Measurements from ENCODE around the gene SV2C. TPM values are rescaled to one million over a fixed set of nuclear protein-coding genes. Genes with fewer than 3 reads are reported as not detected.

The SV2C gene
- total RNA-seq, 3 donors from 2014 or later, result 0.54 to 1.2 (median 0.58) TPM

DNA sequence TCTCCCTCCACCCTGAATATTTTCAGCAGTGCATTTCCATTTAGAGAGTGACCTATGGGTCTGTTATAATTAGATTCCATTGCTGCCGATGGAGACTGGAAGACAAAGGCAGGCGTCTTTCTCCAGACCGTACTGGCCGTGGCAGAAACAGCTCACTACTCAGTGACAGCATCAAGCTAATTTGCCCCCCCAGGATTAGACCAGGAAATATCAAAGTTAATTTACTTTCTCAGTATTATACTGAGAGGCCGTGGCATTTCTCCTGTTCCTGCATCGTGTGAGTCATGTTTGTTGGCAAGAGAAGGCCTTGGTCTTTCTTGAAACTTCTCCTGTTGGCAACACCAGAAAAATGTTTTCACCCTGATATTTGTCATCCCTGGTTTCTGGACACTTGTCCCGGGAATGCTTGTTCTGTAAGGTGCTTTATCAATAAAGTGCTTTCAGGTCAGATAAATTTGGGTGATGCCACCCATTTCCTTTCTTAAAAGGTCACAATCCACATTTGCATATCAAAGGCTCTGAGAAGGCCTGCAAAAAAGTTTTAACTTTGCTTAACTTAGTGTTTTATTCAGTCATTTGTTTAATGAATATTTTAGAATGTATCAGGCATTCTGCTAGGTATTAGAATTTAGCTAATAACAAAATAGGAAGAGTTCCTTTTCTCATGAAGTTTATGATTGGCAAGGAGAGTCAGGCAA is 28.4 kb downstream of the SV2C start:
- H3K36me3 ChIP-seq (ENCODE audit: low read depth), result no peaks in the 10 kb centered on the region
- DNase-seq (no peak), ATAC-seq (no peak)
- no peak overlapping the region for H3K4me3 ChIP-seq
- no peaks in the 10 kb centered on the region for H3K9me3 ChIP-seq
- TF ChIP-seq, protein P1, sequence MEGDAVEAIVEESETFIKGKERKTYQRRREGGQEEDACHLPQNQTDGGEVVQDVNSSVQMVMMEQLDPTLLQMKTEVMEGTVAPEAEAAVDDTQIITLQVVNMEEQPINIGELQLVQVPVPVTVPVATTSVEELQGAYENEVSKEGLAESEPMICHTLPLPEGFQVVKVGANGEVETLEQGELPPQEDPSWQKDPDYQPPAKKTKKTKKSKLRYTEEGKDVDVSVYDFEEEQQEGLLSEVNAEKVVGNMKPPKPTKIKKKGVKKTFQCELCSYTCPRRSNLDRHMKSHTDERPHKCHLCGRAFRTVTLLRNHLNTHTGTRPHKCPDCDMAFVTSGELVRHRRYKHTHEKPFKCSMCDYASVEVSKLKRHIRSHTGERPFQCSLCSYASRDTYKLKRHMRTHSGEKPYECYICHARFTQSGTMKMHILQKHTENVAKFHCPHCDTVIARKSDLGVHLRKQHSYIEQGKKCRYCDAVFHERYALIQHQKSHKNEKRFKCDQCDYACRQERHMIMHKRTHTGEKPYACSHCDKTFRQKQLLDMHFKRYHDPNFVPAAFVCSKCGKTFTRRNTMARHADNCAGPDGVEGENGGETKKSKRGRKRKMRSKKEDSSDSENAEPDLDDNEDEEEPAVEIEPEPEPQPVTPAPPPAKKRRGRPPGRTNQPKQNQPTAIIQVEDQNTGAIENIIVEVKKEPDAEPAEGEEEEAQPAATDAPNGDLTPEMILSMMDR (IDR thresholded peaks at IDR 0.05), result no peak
- intact Hi-C loops (cut with DNase I, micrococcal nuclease), result no loop called here
- peaks cover 18% of the 10 kb centered on the region for H3K4me1 ChIP-seq (ENCODE audit: low read depth)

DNA sequence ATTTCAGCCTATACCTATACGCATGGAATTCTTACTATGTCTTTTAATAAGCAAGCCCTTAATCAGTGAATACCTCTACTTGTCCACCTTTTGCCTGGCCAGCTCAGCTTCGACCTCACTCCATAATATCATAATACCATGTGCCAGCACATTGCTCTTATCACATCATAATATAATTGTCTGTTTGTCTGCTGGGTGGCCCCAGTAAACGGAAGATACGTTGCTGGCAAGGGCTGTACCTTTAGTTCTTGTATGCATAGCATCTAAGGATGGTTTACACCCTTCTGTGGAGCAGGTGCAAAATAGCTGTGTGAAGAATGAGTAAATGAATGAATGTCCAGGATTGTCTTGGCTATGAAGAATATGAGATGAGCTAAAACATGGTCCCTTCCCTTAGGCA is 29.9 kb downstream of the SV2C start:
- intact Hi-C loops (cut with DNase I, micrococcal nuclease), result no loop called here
- Histone ChIP-seq H3K9me3 (no peaks in the 10 kb centered on the region), H3K4me3 (no peak overlapping the region), H3K36me3 (ENCODE audit: low read depth) (no peaks in the 10 kb centered on the region), H3K4me1 (ENCODE audit: low read depth) (peaks cover 18% of the 10 kb centered on the region)
- TF ChIP-seq, protein P1 (IDR thresholded peaks at IDR 0.05), result no peak
- DNase-seq (peak in 1 of 3 donors; percentile 60), ATAC-seq (peak; percentile 88)

DNA sequence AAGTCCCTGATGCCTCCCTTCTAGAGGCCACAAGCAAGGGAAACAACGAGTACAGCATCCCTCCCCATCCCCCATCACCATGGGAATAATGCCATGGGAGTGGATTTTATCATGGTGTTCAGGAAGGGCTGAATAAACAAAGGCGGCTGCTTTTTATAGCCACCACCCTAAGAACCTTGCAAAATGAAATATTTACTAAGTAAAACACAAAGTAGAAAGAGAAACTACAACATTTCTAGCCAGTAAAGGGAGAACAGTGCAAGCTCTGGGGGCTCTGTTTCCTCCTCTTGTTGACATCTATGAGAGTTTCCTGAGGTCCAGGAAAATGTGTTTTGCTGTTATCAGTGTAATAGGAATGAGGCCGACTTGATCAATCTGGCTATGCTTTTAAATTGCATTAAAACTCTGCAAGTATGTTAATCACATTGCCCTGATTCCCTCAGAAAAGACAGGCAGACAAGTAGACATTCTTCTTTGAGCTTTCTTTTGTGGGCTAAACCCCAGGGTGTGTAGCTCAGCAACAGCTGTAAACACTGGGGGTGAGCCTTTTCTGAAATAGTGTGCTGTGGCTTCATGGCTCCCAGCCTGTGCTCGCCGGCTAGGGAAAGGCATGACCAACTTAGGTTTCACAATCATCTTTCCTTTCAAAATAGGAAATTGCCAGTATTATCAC is 31.1 kb downstream of the SV2C start:
- TF ChIP-seq, protein P1 (IDR thresholded peaks at IDR 0.05), result no peak
- ATAC-seq (peak; percentile 90), DNase-seq (peak in 2 of 3 donors; percentile 49 to 96)
- Histone ChIP-seq H3K9me3 (no peaks in the 10 kb centered on the region), H3K4me1 (ENCODE audit: low read depth) (peaks cover 18% of the 10 kb centered on the region), H3K36me3 (ENCODE audit: low read depth) (no peaks in the 10 kb centered on the region), H3K4me3 (no peak overlapping the region)
- intact Hi-C loops (cut with DNase I, micrococcal nuclease), result no loop called here

DNA sequence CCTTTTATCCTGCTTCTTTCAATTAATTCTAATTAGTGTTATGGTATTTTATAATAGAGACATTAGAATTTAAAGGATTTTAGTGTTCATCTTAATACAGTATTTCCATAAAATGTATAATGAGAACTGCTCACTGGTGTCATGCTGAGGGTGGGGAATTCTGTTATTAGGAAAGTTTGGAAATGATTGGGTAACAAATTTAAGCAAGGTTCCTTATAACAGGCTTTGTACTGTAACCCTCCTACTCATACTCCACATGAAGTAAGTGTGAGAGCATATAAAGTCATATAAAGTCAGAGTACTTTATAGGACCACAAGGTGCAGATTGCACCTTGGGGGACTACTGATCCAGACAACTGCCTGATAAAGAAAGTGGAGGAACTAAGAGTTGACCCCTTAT is 42.2 kb downstream of the SV2C start:
- H3K36me3 ChIP-seq (ENCODE audit: low read depth), result no peaks in the 10 kb centered on the region
- ATAC-seq (no peak), DNase-seq (no peak)
- H3K4me3 ChIP-seq, result no peak overlapping the region
- TF ChIP-seq, protein P1 (IDR thresholded peaks at IDR 0.05), result no peak
- H3K4me1 ChIP-seq (ENCODE audit: low read depth), result no peaks in the 10 kb centered on the region
- H3K9me3 ChIP-seq, result no peaks in the 10 kb centered on the region
- intact Hi-C loops (cut with DNase I, micrococcal nuclease), result no loop called here

DNA sequence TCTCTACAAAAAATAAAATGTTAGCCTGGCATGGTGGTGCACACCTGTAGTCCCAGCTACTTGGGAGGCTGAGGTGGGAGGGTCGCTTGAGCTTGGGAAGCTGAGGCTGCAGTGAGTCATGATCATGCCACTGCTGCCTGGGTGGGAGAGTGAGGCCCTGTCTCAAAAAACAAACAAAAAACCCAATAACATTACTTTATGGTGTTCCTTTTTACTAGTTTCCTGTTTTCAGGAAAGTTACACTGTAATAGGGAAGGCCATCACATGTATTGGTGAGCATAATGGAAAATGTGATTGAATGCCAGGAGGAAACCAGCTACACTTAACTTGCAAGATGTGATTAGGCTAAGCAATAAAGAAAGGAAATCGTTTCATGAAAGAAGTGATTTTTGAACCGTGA is 42.7 kb downstream of the SV2C start:
- peak; percentile 91 for ATAC-seq
- TF ChIP-seq, protein P1 (IDR thresholded peaks at IDR 0.05), result no peak
- peak in 1 of 3 donors; percentile 20 for DNase-seq
- H3K4me1 ChIP-seq (ENCODE audit: low read depth), result no peaks in the 10 kb centered on the region
- H3K9me3 ChIP-seq, result no peaks in the 10 kb centered on the region
- H3K36me3 ChIP-seq (ENCODE audit: low read depth), result no peaks in the 10 kb centered on the region
- H3K4me3 ChIP-seq, result no peak overlapping the region
- intact Hi-C loops (cut with DNase I, micrococcal nuclease), result no loop called here

All from mucosa of descending colon (tissue), 3 donors.